Measurements from ENCODE around the gene LIMS2.

- TF ChIP-seq GATA2 (IDR thresholded peaks at IDR 0.05; ENCODE audit: low read depth, low read length) (no peak), GATA3 (IDR thresholded peaks at IDR 0.05; ENCODE audit: low read depth, low read length) (no peak)
Measured at GRCh38 chr2:127645395-127646291, 29.7 kb downstream of the LIMS2 start, which contains the start of gene GPR17.

All from SH-SY5Y (cell line).